ENCODE results near the gene RANBP9. TPM values are rescaled to one million over a fixed set of nuclear protein-coding genes. Genes with fewer than 3 reads are reported as not detected.

Gene RANBP9
- total and polyA plus RNA-seq, 11 donors, result 9.3 to 43.7 (median 32.3) TPM

- 93 to 96% (median 95%) methylated on average over 1 of the region's 1 CpG for WGBS, 4 donors
- Histone ChIP-seq H3K27me3 (no peaks in the 10 kb centered on the region), H3K9me3 (no peaks in the 10 kb centered on the region), H3K27ac (no peak overlapping the region), H3K4me1 (peaks cover 0 to 59% (median 26%) of the 10 kb centered on the region in 12 donors), H3K4me3 (no peak overlapping the region), H3K36me3 (peaks cover 0 to 7% (median 0%) of the 10 kb centered on the region in 9 donors)
- ATAC-seq (peak in 2 of 4 donors; percentile 42 to 46), DNase-seq (no peak)
- TF ChIP-seq POLR2A (IDR thresholded peaks at IDR 0.05) (no peak), CTCF (IDR thresholded peaks at IDR 0.05) (no peak)
- intact Hi-C loops (cut with DNase I), result no loop called here
These were observed 50.7 kb downstream of the RANBP9 start for GRCh38 chr6:13660893-13661292.

DNA sequence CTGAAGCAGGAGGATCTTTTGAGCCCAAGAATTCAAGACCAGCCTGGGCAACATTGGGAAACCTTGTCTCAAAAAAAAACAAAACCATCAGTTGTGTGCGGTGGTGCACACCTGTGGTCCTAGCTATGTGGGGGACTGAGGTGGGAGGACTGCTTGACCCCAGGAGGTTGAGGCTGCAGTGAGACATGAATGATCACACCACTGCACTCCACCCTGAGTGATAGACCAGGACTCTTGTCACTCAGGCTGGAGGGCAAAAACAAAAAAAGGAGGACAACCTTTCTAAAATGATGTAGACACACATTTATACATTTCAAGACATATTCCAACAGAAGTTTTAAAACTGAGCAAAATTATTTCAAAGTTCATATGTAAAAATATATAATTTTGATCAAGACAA lies 51.4 kb downstream of the RANBP9 start:
- H3K4me1 ChIP-seq, result peaks cover 0 to 59% (median 26%) of the 10 kb centered on the region in 12 donors
- TF ChIP-seq POLR2A (IDR thresholded peaks at IDR 0.05) (no peak), CTCF (IDR thresholded peaks at IDR 0.05) (no peak)
- 88 to 96% (median 94%) methylated on average over 1 of the region's 1 CpG for WGBS, 4 donors

DNA sequence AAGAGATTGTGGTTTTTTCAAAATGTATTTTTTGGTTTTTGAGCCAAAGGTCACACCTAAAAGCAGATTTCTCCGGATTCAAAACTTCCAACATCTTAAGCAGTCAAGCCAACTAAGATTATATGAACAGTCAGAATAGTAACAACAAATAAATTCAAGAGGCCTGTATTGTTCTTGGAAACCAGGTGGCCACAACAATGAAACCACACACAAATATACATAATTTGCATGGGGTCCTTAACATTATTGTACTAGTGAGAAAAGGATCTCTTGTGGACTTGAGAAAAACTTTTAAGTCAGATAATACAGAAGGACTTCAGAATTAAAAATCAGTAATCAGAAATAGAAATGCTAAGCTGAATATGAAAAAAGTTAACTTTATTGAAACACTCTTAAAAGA lies 55.9 kb downstream of the RANBP9 start:
- Histone ChIP-seq H3K27ac (no peak overlapping the region), H3K9me3 (no peaks in the 10 kb centered on the region), H3K36me3 (peaks cover 0 to 19% (median 4%) of the 10 kb centered on the region in 9 donors), H3K4me3 (no peak overlapping the region), H3K27me3 (no peaks in the 10 kb centered on the region), H3K4me1 (peaks cover 0 to 30% (median 14%) of the 10 kb centered on the region in 12 donors)
- DNase-seq, result no peak
- no peak for TF ChIP-seq CTCF (IDR thresholded peaks at IDR 0.05)
- TF ChIP-seq POLR2A (IDR thresholded peaks at IDR 0.05), result no peak
- no peak for ATAC-seq
- WGBS, 4 donors, result 76 to 84% (median 81%) methylated on average over 1 of the region's 1 CpG
- intact Hi-C loops (cut with DNase I), result no loop called here

More for the DNA sequence above, 51.4 kb downstream of the RANBP9 start:
- peaks cover 0 to 7% (median 0%) of the 10 kb centered on the region in 9 donors for H3K36me3 ChIP-seq
- no peak for DNase-seq
- intact Hi-C loops (cut with DNase I), result no loop called here
- H3K27me3 ChIP-seq, result no peaks in the 10 kb centered on the region
- H3K27ac ChIP-seq, result no peak overlapping the region
- no peaks in the 10 kb centered on the region for H3K9me3 ChIP-seq
- H3K4me3 ChIP-seq, result no peak overlapping the region
- no peak for ATAC-seq

DNA sequence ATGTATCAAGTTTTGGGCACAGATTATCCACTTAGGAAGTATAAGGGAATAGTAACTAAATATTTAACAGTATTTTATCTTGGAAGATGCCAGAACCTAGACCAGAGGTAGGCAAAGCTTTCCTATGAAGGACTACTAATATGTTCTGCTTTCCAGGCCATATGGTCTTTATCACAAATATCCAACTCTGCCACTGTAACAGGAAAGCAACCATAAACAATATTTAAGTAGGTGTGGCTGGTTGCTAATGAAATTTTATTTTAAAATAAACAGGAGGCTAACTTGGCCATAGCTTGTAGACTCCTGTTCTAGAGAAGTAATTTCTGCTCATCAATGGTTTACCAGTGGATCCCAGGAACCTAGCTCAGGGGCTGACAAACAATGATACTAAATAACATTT lies 57.1 kb downstream of the RANBP9 start:
- intact Hi-C loops (cut with DNase I), result no loop called here
- Histone ChIP-seq H3K9me3 (no peaks in the 10 kb centered on the region), H3K4me3 (no peak overlapping the region), H3K27ac (no peak overlapping the region), H3K36me3 (peaks cover 0 to 25% (median 9%) of the 10 kb centered on the region in 9 donors), H3K27me3 (no peaks in the 10 kb centered on the region), H3K4me1 (peaks cover 0 to 18% (median 3%) of the 10 kb centered on the region in 12 donors)
- ATAC-seq, result no peak
- TF ChIP-seq POLR2A (IDR thresholded peaks at IDR 0.05) (no peak), CTCF (IDR thresholded peaks at IDR 0.05) (no peak)
- DNase-seq, result no peak
